Measurements from ENCODE around the gene WNT3.

GRCh38 chr17:46742565-46743270 is 75.8 kb downstream of the WNT3 start:
- no peak for TF ChIP-seq POLR2A (IDR thresholded peaks at IDR 0.05; ENCODE audit: control extremely low read depth in 1 of 2, low read depth in 2 of 2, low read length in 2 of 2)
- no peak for TF ChIP-seq CTCF (IDR thresholded peaks at IDR 0.05; ENCODE audit: control extremely low read depth in 1 of 3, insufficient read depth in 1 of 3, low read depth in 1 of 3, low read length in 3 of 3)
- TF ChIP-seq SIRT6 (IDR thresholded peaks at IDR 0.05; ENCODE audit: low read length) = no peak
- TF ChIP-seq CHD2 (IDR thresholded peaks at IDR 0.05; ENCODE audit: low read length) = no peak
- no peak for TF ChIP-seq SUZ12 (IDR thresholded peaks at IDR 0.05; ENCODE audit: low read length)
- no peak for TF ChIP-seq BRCA1 (IDR thresholded peaks at IDR 0.05; ENCODE audit: low read depth, low read length)
- no peak for TF ChIP-seq EP300 (IDR thresholded peaks at IDR 0.05; ENCODE audit: borderline replicate concordance in 1 of 2, low read depth in 2 of 2, low read length in 2 of 2)
- no peak for TF ChIP-seq SIN3A (conservative IDR thresholded peaks at IDR 0.05 in 1 of 2, IDR thresholded peaks at IDR 0.05 in 1 of 2; ENCODE audit: low read depth in 1 of 2, low read length in 2 of 2)
- no peak for TF ChIP-seq NANOG (IDR thresholded peaks at IDR 0.05; ENCODE audit: insufficient read depth, low read depth, low read length, poor library complexity, severe bottlenecking)
- no peak for TF ChIP-seq RNF2 (IDR thresholded peaks at IDR 0.05; ENCODE audit: borderline replicate concordance, low read depth, low read length, missing control alignments, poor library complexity, severe bottlenecking)

Measured in H1 (cell line).